ENCODE results near the gene CCDC85B.

DNA sequence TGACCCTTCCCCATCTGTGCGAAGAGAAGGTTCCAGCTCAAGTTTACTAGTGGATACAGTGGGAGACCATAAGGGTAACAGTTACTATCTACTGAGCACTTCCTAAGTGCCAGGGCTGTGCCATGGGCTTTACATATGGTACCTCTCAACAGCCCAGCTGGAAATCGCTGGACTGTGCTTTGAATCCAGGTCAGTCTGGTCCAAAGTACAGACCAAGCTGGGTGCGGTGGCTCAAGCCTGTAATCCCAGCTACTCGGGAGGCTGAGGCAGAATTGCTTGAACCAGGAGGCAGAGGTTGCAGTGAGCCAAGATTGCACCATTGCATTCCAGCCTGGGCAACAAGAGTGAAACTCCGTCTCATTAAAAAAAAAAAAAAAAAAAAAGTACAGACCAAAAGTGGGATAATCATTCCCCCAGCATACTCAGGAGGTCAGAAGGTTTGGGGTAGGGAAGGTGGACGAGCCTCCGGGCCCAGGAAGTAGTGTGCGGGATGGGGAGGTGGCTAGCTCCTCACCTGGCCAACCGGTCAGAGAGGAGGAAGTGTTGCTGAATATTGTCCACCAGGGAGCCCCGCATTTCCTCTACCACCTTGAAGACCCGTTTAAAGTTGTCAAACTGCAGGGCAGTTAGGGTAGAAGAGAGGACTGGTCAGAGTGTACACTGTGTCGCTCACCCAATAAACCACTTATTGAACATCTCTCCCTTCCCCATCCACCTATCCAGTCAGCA lies 4.5 kb upstream of the CCDC85B start:
- TF ChIP-seq, protein P1, sequence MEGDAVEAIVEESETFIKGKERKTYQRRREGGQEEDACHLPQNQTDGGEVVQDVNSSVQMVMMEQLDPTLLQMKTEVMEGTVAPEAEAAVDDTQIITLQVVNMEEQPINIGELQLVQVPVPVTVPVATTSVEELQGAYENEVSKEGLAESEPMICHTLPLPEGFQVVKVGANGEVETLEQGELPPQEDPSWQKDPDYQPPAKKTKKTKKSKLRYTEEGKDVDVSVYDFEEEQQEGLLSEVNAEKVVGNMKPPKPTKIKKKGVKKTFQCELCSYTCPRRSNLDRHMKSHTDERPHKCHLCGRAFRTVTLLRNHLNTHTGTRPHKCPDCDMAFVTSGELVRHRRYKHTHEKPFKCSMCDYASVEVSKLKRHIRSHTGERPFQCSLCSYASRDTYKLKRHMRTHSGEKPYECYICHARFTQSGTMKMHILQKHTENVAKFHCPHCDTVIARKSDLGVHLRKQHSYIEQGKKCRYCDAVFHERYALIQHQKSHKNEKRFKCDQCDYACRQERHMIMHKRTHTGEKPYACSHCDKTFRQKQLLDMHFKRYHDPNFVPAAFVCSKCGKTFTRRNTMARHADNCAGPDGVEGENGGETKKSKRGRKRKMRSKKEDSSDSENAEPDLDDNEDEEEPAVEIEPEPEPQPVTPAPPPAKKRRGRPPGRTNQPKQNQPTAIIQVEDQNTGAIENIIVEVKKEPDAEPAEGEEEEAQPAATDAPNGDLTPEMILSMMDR (IDR thresholded peaks at IDR 0.05), result no peak
- TF ChIP-seq, protein P2, sequence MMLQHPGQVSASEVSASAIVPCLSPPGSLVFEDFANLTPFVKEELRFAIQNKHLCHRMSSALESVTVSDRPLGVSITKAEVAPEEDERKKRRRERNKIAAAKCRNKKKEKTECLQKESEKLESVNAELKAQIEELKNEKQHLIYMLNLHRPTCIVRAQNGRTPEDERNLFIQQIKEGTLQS (CRISPR knock-in tag; conservative IDR thresholded peaks at IDR 0.05), result no peak
- TF ChIP-seq ZBTB21 (CRISPR knock-in tag; IDR thresholded peaks at IDR 0.05; ENCODE audit: borderline replicate concordance), result no peak
- TF ChIP-seq NR3C1 (CRISPR knock-in tag; conservative IDR thresholded peaks at IDR 0.05; ENCODE audit: low read depth), result no peak
- TF ChIP-seq, protein P3, sequence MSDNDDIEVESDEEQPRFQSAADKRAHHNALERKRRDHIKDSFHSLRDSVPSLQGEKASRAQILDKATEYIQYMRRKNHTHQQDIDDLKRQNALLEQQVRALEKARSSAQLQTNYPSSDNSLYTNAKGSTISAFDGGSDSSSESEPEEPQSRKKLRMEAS (CRISPR knock-in tag; IDR thresholded peaks at IDR 0.05), result no peak
